Heart right ventricle (tissue), 16 donors: ENCODE results near the gene GMCL1. TPM values are rescaled to one million over a fixed set of nuclear protein-coding genes. Genes with fewer than 3 reads are reported as not detected.

ENCODE experiments used
- ATAC-seq, 8 donors: fragments of 200-7000 bp; cut with Tn5 transposase; one replicate each; pipeline ENCODE4 v1.9.1; 2020; ENCODE audit warnings: mild to moderate bottlenecking in 8 of 8, moderate library complexity in 8 of 8, moderate number of reproducible peaks in 1 of 8
- DNase-seq, 2 donors: peaks; one replicate each; pipeline ENCODE4 v3.0.0-alpha.2; 2020
- H3K27ac ChIP-seq, 10 donors: fragments of 200-600 bp; sonication (generic) in 2 of 10; one replicate each; pipeline versions ENCODE4 v1.5.0 to v1.8.0; 2020 to 2022; ENCODE audit warnings: mild to moderate bottlenecking in 3 of 10
- H3K27me3 ChIP-seq, 7 donors: fragments of 200-600 bp; one replicate each; pipeline ENCODE4 v1.8.0; 2021 to 2022; ENCODE audit warnings: mild to moderate bottlenecking in 2 of 7
- H3K36me3 ChIP-seq, 9 donors: fragments of 200-600 bp; sonication (generic) in 1 of 9; one replicate each; pipeline versions ENCODE4 v1.5.0 to v1.8.0; 2020 to 2022; ENCODE audit warnings: mild to moderate bottlenecking in 2 of 9
- H3K4me1 ChIP-seq, 9 donors: fragments of 200-600 bp; sonication (generic) in 1 of 9; one replicate each; pipeline versions ENCODE4 v1.5.0 to v1.8.0; 2020 to 2022; ENCODE audit warnings: mild to moderate bottlenecking in 4 of 9
- H3K4me3 ChIP-seq, 10 donors: fragments of 200-600 bp; sonication (generic) in 2 of 10; one replicate each; pipeline versions ENCODE4 v1.5.0 to v1.8.0; 2020 to 2022; ENCODE audit warnings: mild to moderate bottlenecking in 7 of 10, moderate library complexity in 2 of 10
- H3K9me3 ChIP-seq, 11 donors: fragments of 200-600 bp in 10 of 11; sonication (generic) in 2 of 11; one replicate each; pipeline versions ENCODE4 v1.5.0 to v1.8.0; 2013 to 2022; ENCODE audit warnings: mild to moderate bottlenecking in 2 of 11, control low read depth in 1 of 11, moderate library complexity in 1 of 11
- WGBS, 2 donors: extraction: QIAGEN DNeasy Blood & Tissue Kit; methylation state at CpG; one replicate each; pipeline ENCODE4 v1.1.7; 2013; ENCODE audit warnings: inconsistent platforms in 1 of 2; 5-methylcytosine and 5-hydroxymethylcytosine counted together
- intact Hi-C, 10 donors: fragments of 100-400 bp; cut with DNase I; formaldehyde crosslinking; loops; one replicate each; pipeline versions ENCODE4 v1.11.1 to v1.14.2; 2022
- polyA plus RNA-seq, 2 donors: library from polyadenylated mRNA; stranded (reverse); fragments of 200-250 nt; gene quantifications; one replicate each; pipeline ENCODE4 v1.2.3, GENCODE V29; 2013
- total RNA-seq, 10 donors: library from RNA; stranded (reverse); fragmentation: NEBNext Ultra II Directional in 3 of 10; extraction: Animal tissue kit (Norgen Biotek cat#: 25700) in 3 of 10; gene quantifications; one replicate each; pipeline versions ENCODE4 v1.2.1 to v1.2.4, GENCODE V29; 2021 to 2023
- TF ChIP-seq, protein P1 (sequence below), 9 donors: fragments of 200-600 bp; sonication (generic) in 2 of 9; IDR thresholded peaks; one replicate each; pipeline versions ENCODE4 v1.5.0 to v1.8.0; 2021 to 2022; ENCODE audit warnings: antibody characterized with exemption in 9 of 9, mild to moderate bottlenecking in 5 of 9, moderate library complexity in 1 of 9
- donor health status: Arrhythmogenic right ventricular cardiomyopathy.
- donor health status: ischemic (EF 13 %, LVEDD 7.1; RV severe dilation, severe dysfunction).
- donor health status: healthy with polysubstance abuse.
- donor health status: DM: no; HTN: yes; CAD: no.
- donor health status: DM: no; HTN: no; CAD: no.
- donor health status: ischemic (EF 25% LVEDD 6.9; RV normal size, moderate dysfunction).
- donor health status: ischemic (EF 25% LVEDD 5.7; RV mildly dilated, moderate dysfunction).
- donor health status: healthy.
- donor health status: DM: yes; HTN: yes; CAD: no.
- donor health status: Ischemic cardiomyopathy.
- donor health status: ischemic (EF 35%, LVEDD 5.7; RV mildly dilated, moderate dysfunction).
- donor health status: nonischemic (EF 11% LVEDD 7.7; RV severe dilation, severe dysfunction).
- donor health status: DM: yes; HTN: yes; CAD: no.
- donor health status: PGD.
- donor health status: ischemic (EF 29% LVEDD 5.4; RV normal size, mild dysfunction).
- donor health status: nonischemic (EF 23%, LVEDD 6.1; RV moderate dilation, normal function).

GMCL1 gene
- total and polyA plus RNA-seq, 12 donors = 2.9 to 8.0 (median 4.8) TPM

DNA sequence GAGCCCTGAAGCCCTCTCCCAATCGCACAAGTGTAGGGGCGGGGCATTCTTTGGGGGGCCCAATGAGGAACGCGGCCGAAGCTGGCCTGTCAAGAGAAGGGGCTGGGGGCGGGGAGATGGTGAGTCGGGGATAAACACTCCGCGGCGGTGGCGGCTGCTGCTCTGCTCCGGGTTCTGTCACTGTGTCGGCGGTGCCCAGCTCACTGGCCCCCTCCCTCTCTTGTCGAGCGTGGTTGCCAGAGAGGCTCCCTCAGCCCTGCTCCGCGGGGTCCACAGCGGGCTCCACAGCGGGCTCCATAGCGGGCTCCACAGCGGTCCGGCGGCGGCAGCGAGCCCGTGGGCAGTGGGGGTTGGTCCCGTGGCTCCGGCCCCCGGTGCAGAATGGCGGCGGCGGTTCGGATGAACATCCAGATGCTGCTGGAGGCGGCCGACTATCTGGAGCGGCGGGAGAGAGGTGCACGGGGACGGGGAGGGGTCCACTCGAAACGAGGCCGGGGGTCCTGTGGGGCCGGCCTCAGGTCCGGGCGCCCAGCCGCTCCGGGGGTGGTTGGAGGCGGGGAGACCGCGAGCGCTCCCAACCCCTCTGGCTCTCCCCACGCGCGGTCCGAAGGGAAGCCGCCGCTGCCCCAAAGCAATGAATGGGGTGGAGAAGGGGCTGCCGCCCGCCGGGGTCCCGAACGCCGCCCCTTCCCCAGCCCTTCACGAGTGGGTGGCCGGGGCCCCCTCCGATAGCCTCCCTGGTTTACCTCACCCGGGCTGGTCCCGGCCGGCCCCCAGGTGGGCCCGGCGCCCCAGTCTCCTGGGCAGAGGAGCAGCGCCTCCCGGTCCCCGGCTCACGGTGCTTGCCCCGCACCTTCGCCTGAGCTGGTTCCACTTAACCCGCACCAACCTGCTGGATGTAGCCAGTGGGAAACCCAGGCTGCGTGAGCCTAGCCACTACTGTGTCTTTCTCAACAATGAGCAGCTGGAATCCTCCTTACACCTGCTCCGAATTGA, 85.8 kb downstream of the GMCL1 start, which contains the start of gene MXD1:
TSS of gene MXD1 (plus strand) at position 160 of the 996 bp plus-strand sequence. CDS start at position 382, 222 bp downstream.
- WGBS, 2 donors = 1% methylated on average over 77 to 81 of the region's 81 CpGs
- intact Hi-C loops = loop anchor here (1.0 to 10.0 kb wide), 13 partner anchors 20 to 387 kb away; partner anchors contain the start of genes FAM136A (in 4 of the 10), PCBP1 (in 4 of the 10) and SNRPG (in 2 of the 10)
- H3K9me3 ChIP-seq = no peaks in the 10 kb centered on the region
- H3K27me3 ChIP-seq = no peaks in the 10 kb centered on the region
- H3K27ac ChIP-seq = peak within 1 kb of the TSS; percentile 80 to 97 (median 96)
- TF ChIP-seq, protein P1, sequence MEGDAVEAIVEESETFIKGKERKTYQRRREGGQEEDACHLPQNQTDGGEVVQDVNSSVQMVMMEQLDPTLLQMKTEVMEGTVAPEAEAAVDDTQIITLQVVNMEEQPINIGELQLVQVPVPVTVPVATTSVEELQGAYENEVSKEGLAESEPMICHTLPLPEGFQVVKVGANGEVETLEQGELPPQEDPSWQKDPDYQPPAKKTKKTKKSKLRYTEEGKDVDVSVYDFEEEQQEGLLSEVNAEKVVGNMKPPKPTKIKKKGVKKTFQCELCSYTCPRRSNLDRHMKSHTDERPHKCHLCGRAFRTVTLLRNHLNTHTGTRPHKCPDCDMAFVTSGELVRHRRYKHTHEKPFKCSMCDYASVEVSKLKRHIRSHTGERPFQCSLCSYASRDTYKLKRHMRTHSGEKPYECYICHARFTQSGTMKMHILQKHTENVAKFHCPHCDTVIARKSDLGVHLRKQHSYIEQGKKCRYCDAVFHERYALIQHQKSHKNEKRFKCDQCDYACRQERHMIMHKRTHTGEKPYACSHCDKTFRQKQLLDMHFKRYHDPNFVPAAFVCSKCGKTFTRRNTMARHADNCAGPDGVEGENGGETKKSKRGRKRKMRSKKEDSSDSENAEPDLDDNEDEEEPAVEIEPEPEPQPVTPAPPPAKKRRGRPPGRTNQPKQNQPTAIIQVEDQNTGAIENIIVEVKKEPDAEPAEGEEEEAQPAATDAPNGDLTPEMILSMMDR (IDR thresholded peaks at IDR 0.05) = no peak
- peaks cover 0 to 59% (median 34%) of the 10 kb centered on the region in 9 donors for H3K4me1 ChIP-seq
- peak within 1 kb of the TSS; percentile 49 to 95 (median 87) for H3K4me3 ChIP-seq
- ATAC-seq = peak in 3 of 8 donors; percentile 0 to 94 (median 8)
- DNase-seq = peak in 1 of 2 donors; percentile 99
- peaks cover 0 to 57% (median 0%) of the 10 kb centered on the region in 9 donors for H3K36me3 ChIP-seq

DNA sequence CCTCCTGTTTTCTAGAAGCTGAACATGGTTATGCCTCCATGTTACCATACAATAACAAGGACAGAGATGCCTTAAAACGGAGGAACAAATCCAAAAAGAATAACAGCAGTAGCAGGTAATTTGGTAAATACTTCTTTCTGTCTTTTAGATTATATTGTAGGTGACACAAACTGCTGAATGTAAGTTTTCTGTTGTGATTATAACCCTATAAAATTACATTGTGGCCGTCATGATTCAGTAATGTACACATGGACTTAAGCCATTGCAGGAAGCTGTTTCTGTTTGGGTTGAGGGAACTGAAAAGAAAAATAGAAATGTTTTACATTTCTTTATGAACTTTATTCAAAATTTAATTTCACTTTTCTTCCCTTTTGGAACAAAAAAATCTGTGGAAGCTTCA, 86.6 kb downstream of the GMCL1 start:
- H3K27ac ChIP-seq = peak overlapping the region in 4 of 10 donors; percentile 82 to 94 (median 84)
- intact Hi-C loops = loop anchor here in 6 of 10 donors (5.0 to 10.0 kb wide), 5 partner anchors 156 to 379 kb away; partner anchors contain the start of genes PCBP1 (in 2 of the 6) and SNRPG (in 2 of the 6)
- ATAC-seq = no peak
- TF ChIP-seq, protein P1 (IDR thresholded peaks at IDR 0.05) = no peak
- peak overlapping the region in 8 of 10 donors; percentile 70 to 95 (median 87) for H3K4me3 ChIP-seq
- no peaks in the 10 kb centered on the region for H3K27me3 ChIP-seq
- 41 to 54% methylated on average over 2 of the region's 2 CpGs for WGBS, 2 donors
- no peaks in the 10 kb centered on the region for H3K9me3 ChIP-seq
- H3K36me3 ChIP-seq = peaks cover 0 to 57% (median 0%) of the 10 kb centered on the region in 9 donors
- H3K4me1 ChIP-seq = peaks cover 0 to 59% (median 34%) of the 10 kb centered on the region in 9 donors
- DNase-seq = no peak

DNA sequence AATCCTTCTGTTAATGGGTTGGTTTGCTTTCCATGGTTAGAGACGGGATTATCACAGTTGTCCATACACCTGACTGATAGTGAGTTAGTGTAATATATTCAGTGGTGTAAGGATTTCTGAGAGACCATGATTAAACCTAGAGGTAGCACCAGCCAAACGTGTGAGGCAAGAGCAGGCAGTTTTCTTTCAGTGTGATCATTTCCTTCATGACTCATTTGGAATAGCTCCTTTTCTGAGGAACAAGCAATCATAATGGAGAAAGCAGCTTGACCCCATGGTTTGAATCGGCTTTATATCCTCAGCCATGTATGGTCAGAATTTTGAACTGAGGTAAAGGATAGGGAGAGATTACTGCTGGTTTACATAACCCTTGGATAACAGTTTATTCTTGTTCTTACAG, 88.4 kb downstream of the GMCL1 start:
- intact Hi-C loops = loop anchor here in 6 of 10 donors (5.0 to 10.0 kb wide), 5 partner anchors 154 to 377 kb away; partner anchors contain the start of genes PCBP1 (in 2 of the 6) and SNRPG (in 2 of the 6)
- Histone ChIP-seq H3K4me1 (peaks cover 0 to 49% (median 28%) of the 10 kb centered on the region in 9 donors), H3K36me3 (peaks cover 0 to 67% (median 8%) of the 10 kb centered on the region in 9 donors), H3K4me3 (peak overlapping the region in 1 of 10 donors; percentile 82), H3K27ac (peak overlapping the region in 8 of 10 donors; percentile 31 to 94 (median 58)), H3K27me3 (no peaks in the 10 kb centered on the region), H3K9me3 (no peaks in the 10 kb centered on the region)
- no peak for ATAC-seq
- WGBS, 2 donors = 51 to 62% methylated on average over 3 of the region's 3 CpGs
- no peak for DNase-seq
- TF ChIP-seq, protein P1 (IDR thresholded peaks at IDR 0.05) = no peak

DNA sequence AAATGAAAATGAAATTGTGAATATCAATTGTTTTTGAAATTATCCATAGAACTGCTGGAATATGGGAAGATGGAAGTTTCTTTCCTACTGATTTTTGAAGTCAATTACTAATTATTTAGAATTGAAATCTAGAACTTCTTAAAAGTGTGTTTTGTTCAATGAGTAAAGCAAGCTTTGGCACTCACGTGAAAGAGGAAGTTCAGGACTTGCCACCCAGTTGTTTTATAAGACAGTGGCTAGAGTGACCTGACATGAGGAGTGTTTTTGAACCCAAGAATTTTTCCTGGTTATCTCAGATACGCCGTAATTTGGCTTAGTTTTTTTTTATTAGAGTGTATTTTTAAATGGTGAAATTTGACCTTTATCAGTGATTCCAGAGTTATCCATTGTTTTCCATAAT, 88.9 kb downstream of the GMCL1 start:
- Histone ChIP-seq H3K27ac (peak overlapping the region in 8 of 10 donors; percentile 31 to 94 (median 58)), H3K4me3 (peak overlapping the region in 1 of 10 donors; percentile 82), H3K9me3 (no peaks in the 10 kb centered on the region), H3K4me1 (peaks cover 0 to 49% (median 27%) of the 10 kb centered on the region in 9 donors), H3K27me3 (no peaks in the 10 kb centered on the region), H3K36me3 (peaks cover 0 to 72% (median 12%) of the 10 kb centered on the region in 9 donors)
- ATAC-seq = no peak
- TF ChIP-seq, protein P1 (IDR thresholded peaks at IDR 0.05) = no peak
- 42 to 78% methylated on average over 3 of the region's 3 CpGs for WGBS, 2 donors
- intact Hi-C loops = loop anchor here in 6 of 10 donors (5.0 to 10.0 kb wide), 5 partner anchors 154 to 376 kb away; partner anchors contain the start of genes PCBP1 (in 2 of the 6) and SNRPG (in 2 of the 6)
- no peak for DNase-seq
